Calu3 (cell line): ENCODE results near the gene REM1. TPM values are rescaled to one million over a fixed set of nuclear protein-coding genes. Genes with fewer than 3 reads are reported as not detected.

Source experiments
- BruUV-seq: library from RNA; stranded (reverse); fragments of 400-500 nt; replicated peaks from 2 replicates; lab custom pipeline; 2021; lab: Mats Ljungman, UMichigan
- CTCF ChIA-PET: fragments of 300-600 bp; sonication (Branson Sonifier 250); formaldehyde crosslinking; loops from one replicate; lab custom pipeline; 2022; ENCODE audit warnings: antibody characterized with exemption; lab: Charles Lee
- DNase-seq: peaks from one replicate; pipeline ENCODE4 v3.0.0; 2022
- H3K27ac Mint-ChIP-seq: one replicate; pipeline ENCODE4 v1.8.0; 2022; ENCODE audit warnings: mixed read lengths; ENCODE audit not compliant: unreplicated experiment
- H3K27me3 Mint-ChIP-seq: one replicate; pipeline ENCODE4 v1.8.0; 2022; ENCODE audit warnings: mixed read lengths; ENCODE audit not compliant: unreplicated experiment
- H3K36me3 Mint-ChIP-seq: one replicate; pipeline ENCODE4 v1.8.0; 2022; ENCODE audit warnings: mild to moderate bottlenecking, moderate library complexity, mixed read lengths; ENCODE audit not compliant: insufficient read depth, unreplicated experiment
- H3K4me1 Mint-ChIP-seq: one replicate; pipeline ENCODE4 v1.8.0; 2022; ENCODE audit warnings: mild to moderate bottlenecking, low read depth, mixed read lengths; ENCODE audit not compliant: unreplicated experiment
- H3K4me3 Mint-ChIP-seq: one replicate; pipeline ENCODE4 v1.8.0; 2022; ENCODE audit warnings: mild to moderate bottlenecking, low read depth, moderate library complexity, mixed read lengths; ENCODE audit not compliant: unreplicated experiment
- H3K9me3 Mint-ChIP-seq: one replicate; pipeline ENCODE4 v1.8.0; 2022; ENCODE audit warnings: low read depth, mixed read lengths; ENCODE audit not compliant: unreplicated experiment
- CTCF ChIP-seq: fragments of 200-600 bp; IDR thresholded peaks from one replicate; pipeline ENCODE4 v1.8.0; 2022; ENCODE audit warnings: antibody characterized with exemption; ENCODE audit not compliant: unreplicated experiment
- intact Hi-C: fragments of 100-400 bp; cut with micrococcal nuclease; formaldehyde crosslinking; loops from one replicate; pipeline ENCODE4 v1.10.0; 2022; ENCODE audit not compliant: unreplicated experiment
- total RNA-seq: library from RNA; stranded (reverse); gene quantifications from 2 replicates; pipeline ENCODE4 v1.2.3, GENCODE V29; 2022

Gene REM1
- total RNA-seq, 1 experiment from 2014 or later, result not detected

- intact Hi-C loops, result no loop called here
- H3K4me1 Mint-ChIP-seq, result peaks cover 12% of the 10 kb centered on the region
- no peak for TF ChIP-seq CTCF
Measured at GRCh38 chr20:31490752-31491151, 15.7 kb downstream of the REM1 start.

GRCh38 chr20:31494131-31494530 is 19.0 kb downstream of the REM1 start:
- no TSS peak for BruUV-seq
- Mint-ChIP-seq H3K27me3 (peaks cover 56% of the 10 kb centered on the region), H3K4me1 (peaks cover 8% of the 10 kb centered on the region), H3K27ac (no peak overlapping the region), H3K36me3 (no peaks in the 10 kb centered on the region), H3K4me3 (no peak overlapping the region), H3K9me3 (no peaks in the 10 kb centered on the region)
- CTCF ChIA-PET, result interaction anchor here (1.2 kb wide), 1 partner anchor 9 kb away, joined by 3 read pairs; no protein-coding TSS in a partner anchor
- peak; percentile 52 for TF ChIP-seq CTCF
- intact Hi-C loops, result no loop called here
- peak; percentile 60 for DNase-seq

More at GRCh38 chr20:31490752-31491151, 15.7 kb downstream of the REM1 start:
- no peak for DNase-seq
- CTCF ChIA-PET, result interaction anchor here (0.8 kb wide), 1 partner anchor 16 kb away, joined by 4 read pairs; no protein-coding TSS in a partner anchor
- BruUV-seq, result no TSS peak
- peaks cover 3% of the 10 kb centered on the region for H3K9me3 Mint-ChIP-seq
- H3K27me3 Mint-ChIP-seq, result peaks cover 22% of the 10 kb centered on the region
- no peak overlapping the region for H3K4me3 Mint-ChIP-seq
- no peak overlapping the region for H3K27ac Mint-ChIP-seq
- no peaks in the 10 kb centered on the region for H3K36me3 Mint-ChIP-seq

GRCh38 chr20:31496761-31497295 is 21.7 kb downstream of the REM1 start:
- Mint-ChIP-seq H3K27ac (no peak overlapping the region), H3K36me3 (no peaks in the 10 kb centered on the region), H3K4me1 (peaks cover 8% of the 10 kb centered on the region), H3K4me3 (no peak overlapping the region), H3K9me3 (no peaks in the 10 kb centered on the region), H3K27me3 (peaks cover 74% of the 10 kb centered on the region)
- CTCF ChIA-PET, result interaction anchor here (1.0 kb wide), 1 partner anchor 10 kb away, joined by 3 read pairs; no protein-coding TSS in a partner anchor
- BruUV-seq, result no TSS peak
- intact Hi-C loops, result no loop called here
- TF ChIP-seq CTCF, result no peak
- DNase-seq, result peak; percentile 44

GRCh38 chr20:31497838-31498540 is 22.9 kb downstream of the REM1 start:
- CTCF ChIA-PET, result interaction anchor here (0.6 to 1.1 kb wide), 3 partner anchors 10 to 37 kb away, joined by 3 to 5 read pairs (median 4); no protein-coding TSS in a partner anchor

More at GRCh38 chr20:31497838-31498540, 22.9 kb downstream of the REM1 start:
- intact Hi-C loops, result no loop called here
- no peak for DNase-seq
- Mint-ChIP-seq H3K4me1 (peaks cover 8% of the 10 kb centered on the region), H3K4me3 (no peak overlapping the region), H3K36me3 (no peaks in the 10 kb centered on the region), H3K27me3 (peaks cover 79% of the 10 kb centered on the region), H3K27ac (no peak overlapping the region), H3K9me3 (no peaks in the 10 kb centered on the region)
- no TSS peak for BruUV-seq
- TF ChIP-seq CTCF, result no peak
